GM12864 (cell line): ENCODE measurements around the gene TCERG1L.

ENCODE experiments used
- DNase-seq: peaks from one replicate; pipeline ENCODE4 v3.0.0-alpha.2; 2011; ENCODE audit warnings: low read depth
- H3K4me3 ChIP-seq: 2 replicates; pipeline ENCODE4 v1.5.1; 2011; ENCODE audit warnings: mild to moderate bottlenecking, low read depth, low read length, control low read depth
- TF ChIP-seq, protein P1 (sequence below): IDR thresholded peaks from 2 replicates; pipeline ENCODE4 v1.5.1; 2011; ENCODE audit warnings: low read depth, mild to moderate bottlenecking, moderate library complexity, low read length, control low read depth, inconsistent platforms; ENCODE audit errors: missing control alignments

The TCERG1L gene

DNA sequence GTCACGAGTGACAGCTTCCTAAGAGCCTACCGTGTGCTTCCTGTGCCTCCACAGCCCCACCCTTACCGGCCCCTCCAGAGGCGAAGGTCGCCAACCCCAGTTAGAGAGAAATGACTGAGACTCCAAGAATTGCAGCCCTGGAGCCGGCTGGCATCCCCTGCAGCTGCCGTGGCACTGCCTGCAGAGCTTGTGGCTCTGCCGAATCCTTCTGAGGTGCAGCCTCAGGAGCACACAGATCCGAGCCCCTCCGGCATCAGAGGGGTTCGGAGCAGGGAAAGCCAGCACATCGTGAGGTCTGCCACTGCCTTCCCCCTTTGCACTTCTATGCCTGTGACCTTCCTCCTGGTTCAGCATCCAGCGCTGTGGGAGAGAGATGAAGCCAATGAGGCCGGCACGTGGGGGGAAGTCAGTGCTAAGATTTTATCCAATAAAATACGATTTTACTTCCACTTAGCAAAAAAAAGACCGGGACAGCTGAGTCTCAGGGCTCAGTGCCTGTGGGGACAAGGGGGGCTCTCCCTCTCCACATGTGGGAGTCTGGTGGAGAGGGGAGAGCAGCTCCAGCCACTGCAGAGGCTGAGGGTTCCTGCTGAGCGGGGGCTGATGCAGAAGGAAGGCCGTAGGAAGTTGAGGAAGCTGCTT is 80.1 kb downstream of the TCERG1L start:
- TF ChIP-seq, protein P1, sequence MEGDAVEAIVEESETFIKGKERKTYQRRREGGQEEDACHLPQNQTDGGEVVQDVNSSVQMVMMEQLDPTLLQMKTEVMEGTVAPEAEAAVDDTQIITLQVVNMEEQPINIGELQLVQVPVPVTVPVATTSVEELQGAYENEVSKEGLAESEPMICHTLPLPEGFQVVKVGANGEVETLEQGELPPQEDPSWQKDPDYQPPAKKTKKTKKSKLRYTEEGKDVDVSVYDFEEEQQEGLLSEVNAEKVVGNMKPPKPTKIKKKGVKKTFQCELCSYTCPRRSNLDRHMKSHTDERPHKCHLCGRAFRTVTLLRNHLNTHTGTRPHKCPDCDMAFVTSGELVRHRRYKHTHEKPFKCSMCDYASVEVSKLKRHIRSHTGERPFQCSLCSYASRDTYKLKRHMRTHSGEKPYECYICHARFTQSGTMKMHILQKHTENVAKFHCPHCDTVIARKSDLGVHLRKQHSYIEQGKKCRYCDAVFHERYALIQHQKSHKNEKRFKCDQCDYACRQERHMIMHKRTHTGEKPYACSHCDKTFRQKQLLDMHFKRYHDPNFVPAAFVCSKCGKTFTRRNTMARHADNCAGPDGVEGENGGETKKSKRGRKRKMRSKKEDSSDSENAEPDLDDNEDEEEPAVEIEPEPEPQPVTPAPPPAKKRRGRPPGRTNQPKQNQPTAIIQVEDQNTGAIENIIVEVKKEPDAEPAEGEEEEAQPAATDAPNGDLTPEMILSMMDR: no peak
- H3K4me3 ChIP-seq: no peak overlapping the region
- DNase-seq: no peak

DNA sequence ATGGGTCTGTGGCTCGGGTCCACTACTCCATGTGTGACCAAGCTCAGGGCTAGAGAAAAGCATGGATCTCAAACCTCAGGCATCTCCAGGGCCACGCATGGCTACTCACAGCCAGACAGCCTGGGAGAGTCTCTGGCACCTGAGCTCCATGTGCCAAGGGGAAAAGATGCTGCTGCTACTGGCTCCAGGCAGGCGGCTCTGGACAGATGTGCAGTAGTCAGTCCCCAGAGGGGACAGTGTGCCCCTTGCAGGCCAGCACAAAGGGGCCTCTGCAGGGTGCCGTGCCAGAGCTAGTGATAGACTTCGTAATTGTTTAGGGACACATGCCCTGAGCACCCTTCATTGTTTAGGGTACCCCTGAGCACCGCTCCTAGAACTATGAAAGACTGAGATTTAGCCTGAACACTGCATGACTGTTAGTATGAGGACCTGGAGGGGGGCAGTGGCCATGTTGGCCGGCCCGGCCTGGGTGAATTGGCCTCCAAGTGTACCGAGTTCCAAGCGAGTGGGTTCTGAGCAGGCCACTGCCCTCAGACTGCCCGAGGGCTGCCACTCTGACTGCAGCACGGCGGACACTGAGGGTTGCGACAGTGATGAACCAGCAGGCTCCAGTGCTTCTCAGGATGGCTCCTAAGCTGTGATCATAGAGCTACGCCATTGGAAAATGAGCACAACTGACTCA is 80.7 kb downstream of the TCERG1L start:
- TF ChIP-seq, protein P1: no peak
- DNase-seq: no peak
- no peak overlapping the region for H3K4me3 ChIP-seq

DNA sequence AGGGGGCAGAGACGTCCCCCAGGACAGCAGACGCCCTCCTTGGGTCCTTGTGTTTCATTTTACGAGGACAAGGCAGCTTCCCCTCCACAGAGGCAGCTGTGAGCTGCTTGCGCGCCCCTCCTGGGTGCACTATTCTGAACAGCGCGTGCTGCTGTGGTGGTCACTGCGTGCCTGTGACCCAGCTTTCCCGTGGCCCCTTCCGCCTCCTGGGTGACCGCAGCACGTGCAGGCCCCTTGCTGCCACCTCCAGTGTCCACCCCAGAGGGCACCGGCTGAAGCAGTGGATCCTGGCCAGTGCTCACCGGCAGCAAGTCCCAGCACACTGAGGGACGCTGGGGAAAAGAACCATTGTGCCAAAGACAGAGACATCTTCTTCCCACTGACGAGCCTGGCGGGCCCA is 81.4 kb downstream of the TCERG1L start:
- no peak overlapping the region for H3K4me3 ChIP-seq
- TF ChIP-seq, protein P1: no peak
- DNase-seq: no peak

DNA sequence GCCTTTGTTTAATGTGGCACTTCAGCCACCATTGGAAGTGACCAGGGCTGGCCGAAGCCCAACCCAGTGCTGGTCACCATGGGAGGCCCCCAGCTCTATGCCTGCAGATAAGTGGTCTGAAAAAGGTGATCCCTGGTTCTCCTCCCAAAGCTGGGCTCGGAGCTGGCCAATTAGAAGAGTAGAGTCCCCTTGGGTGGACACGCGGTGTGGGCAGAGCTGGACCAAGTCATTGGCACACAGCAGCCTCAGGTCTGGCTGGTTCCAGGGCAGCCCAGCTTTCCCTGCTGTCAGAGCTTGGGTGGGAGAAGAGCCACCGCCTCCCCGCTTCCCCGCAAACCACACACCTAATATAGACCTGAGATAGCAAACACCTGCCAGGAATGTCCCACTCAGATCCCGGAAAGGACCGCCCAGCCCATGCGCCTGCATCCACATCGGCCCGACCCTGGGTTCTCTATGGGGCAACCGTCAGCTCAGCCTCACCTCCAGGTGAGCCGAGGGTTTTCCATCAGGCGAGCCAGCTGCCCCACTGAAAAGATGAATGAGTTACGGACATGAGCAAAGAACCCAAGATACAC is 84.3 kb downstream of the TCERG1L start:
- DNase-seq: no peak
- TF ChIP-seq, protein P1: no peak
- no peak overlapping the region for H3K4me3 ChIP-seq

DNA sequence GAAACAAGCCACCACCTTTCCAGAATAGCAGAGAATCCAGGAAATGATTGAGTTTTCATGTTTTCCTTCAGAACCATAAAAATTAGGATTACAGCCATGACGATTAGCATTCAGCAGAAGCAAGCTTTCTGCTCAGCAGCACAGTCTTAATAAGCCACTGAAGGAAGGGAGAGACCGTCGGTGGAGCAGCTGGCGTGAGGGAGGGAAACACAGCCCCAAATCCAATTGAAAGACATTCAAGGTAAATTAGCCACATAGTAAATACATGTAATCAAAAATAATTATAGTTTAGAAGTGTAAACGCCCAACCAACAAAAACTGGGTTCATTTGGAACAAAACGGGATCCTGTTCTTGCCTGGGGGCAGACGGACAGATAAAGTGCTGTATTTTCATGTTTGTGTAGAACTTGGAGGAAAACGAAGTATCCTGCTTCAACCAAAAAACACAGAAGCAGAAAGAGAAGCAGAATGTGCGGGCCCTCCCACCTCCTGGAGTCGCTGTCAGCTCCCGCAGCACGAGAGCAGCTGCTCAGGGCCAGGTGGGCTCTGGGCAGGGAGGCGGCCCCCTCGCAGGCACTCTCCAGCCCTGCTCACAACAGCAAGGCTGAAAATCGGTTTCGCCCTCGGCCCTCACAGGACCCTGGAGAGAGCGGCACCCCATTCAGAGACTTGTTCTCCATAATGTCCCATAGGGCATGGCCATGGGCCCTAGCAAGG is 84.9 kb downstream of the TCERG1L start:
- no peak for DNase-seq

DNA sequence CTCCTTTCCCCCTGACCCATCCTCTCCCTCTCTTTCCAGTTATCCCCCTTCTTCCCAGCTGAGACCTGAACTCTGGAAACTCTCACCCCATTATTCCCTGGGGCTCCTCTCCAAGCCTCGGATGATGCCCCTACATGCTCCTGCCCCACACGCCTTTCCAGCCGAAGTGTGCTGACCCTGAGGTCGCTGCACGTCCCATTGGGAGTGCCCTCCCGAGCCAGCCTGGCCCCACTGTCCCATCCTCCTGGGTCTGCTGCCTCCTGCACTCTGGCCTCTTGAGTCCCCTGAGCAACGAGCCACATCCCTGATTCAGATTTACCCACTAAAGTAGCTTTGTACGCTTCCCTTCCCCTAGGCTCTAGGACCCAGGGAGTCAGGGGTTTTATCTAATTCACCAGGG is 87.4 kb downstream of the TCERG1L start:
- no peak for DNase-seq
- H3K4me3 ChIP-seq: no peak overlapping the region
- TF ChIP-seq, protein P1: no peak

More for the DNA sequence above, 84.9 kb downstream of the TCERG1L start:
- no peak overlapping the region for H3K4me3 ChIP-seq
- TF ChIP-seq, protein P1: no peak
